ENCODE data around the gene RABAC1.

RABAC1 gene

DNA sequence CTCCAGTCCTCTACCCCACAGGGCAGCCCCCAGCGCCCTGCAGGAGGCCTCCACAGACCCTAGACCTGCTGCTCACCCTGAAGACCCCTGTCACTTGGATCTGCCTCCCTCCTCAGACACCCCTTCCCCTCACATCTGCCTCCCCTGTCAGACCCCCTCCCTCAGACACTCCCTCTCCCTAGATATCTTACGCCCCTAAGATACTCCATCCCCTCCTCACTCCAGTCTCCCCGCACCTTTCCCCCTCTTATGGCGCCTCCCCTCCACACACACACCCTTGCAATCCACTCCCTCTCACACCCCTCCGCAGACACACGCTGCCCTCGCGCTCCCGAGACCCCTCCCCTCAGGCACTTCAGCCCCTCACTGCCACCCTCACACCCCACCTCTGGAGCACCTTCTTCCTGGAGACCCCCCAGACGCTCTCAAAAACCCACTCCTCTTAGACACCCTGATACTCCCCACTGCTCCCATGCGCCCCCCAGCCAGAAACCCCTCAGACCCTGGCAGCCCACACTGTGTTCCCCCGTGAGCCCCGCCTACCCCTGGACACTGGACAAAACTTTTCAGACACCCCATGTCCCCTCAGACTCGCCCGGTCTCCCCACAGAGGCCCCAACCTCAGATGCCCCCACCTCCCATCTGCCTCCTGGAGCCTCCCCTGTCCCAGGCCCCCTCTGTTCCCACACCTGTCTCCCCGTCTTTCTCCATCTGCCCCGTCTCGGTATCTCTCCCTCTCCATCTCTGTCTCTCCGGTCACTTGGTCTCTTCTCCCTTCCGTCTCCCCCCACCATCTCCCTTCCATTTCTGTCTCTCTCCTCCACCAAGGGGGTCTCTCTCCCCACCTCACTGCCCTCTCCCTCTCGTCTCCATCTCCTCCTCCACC, 45.3 kb downstream of the RABAC1 start:
- no peak for DNase-seq

DNA sequence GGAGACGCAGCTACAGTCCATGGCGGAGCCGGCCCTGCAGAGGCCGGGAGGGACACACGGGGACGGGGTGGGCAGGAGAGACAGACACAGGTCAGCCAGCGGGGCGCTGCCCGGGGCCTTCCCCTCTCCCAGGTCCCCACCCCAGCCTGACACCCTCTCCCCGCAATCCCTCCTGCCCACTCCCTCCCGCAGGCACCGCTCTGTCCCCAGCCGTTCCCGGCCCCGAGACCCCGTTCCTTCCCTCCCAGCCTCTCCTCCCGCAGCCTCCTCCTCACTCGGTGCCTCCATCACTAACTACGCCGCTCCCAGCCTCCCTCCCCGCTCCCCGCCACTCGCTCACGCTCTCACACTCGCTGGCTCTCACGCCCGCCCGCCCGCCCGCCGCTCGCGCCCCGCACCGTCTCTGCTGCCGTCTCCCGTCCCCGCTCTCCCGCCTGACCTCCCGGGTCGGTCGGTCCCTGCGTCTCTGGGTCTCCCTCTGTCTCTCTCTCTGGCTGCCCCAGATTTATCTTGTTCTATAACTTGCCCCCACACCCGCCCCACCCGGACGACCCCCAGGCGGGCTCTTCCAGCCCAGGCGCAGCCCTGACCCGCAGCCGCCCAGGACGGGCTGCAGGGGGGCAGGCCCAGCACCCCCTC, 46.1 kb downstream of the RABAC1 start:
- no peak for DNase-seq

DNA sequence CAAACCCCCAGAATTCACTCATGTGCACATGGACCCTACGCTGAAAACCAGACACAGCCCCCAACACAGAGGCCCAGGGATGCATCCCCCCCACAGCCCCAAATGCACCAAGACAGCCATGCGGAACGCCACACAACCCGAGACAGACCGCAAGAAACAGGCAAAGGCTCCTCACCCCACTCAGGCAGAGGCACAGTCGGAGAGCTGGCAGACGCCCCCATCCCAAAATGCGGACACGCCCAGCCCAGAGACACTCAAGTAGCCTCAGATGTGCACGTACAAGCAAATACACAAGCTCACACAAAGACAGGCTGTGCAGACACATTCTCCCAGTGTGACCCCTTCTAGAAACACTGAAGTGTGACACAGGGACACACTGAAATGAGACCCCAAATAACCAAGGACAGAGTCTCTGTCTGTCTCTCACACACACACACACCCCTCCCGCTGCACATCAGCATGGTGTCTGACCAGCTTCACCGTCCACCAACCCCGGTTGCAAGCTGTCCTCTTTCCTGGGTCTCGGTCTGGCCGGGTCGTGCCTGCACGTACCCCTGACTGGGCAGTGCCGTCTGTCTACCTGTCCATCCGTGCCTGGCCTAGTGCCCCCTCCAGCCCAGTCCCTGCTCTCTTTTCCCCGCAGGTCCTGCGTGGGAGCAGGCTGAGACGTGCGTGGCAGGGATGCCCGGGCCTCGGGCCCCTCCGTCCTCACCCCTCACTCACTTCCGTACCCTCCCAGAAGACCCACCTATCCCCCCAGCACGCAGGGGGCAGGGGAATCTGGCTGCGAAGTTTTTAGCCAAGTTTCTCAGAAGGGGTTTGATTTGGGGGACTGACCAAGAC, 47.0 kb downstream of the RABAC1 start:
- no peak for DNase-seq

DNA sequence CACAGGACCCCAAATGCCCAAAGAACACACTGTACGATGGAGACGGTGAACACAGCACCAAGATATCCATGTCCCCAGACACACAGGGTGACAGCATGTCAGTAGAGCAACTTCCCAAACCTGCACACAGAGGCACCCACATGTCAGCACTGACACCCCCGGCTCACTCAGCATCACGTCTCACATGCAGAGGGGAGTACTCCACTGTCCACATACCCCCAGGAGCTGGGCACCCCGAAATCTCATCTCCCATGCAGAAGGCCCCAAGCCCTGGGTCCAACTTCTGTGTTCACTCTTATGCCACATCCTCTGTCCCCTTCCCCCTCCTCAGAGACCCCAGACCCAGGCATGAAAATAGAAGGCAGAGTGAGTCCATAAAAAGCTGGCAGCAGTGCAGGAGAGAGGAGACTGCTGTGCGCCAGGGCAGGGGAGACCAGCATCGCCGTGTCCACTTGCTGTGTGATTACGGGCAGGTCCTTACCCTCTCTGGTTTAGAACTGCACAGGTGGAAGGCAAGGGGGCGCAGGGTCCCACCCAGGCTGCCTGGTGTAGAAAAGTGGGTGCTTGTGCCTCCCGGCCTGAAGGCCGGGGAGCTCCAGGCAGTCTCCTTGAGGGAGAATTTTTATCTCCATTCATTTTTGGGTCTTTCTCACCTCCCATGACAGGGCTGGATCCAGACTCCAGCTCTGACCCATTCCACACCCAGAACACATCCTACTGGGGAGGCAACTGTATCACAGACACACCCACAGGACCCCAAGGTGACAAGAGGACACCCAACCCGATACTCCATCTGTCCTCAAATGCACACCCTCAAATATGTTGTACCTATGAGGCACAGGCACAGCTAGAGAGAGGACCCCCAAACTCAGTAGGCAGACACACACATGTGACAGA, 47.9 kb downstream of the RABAC1 start:
- no peak for DNase-seq

DNA sequence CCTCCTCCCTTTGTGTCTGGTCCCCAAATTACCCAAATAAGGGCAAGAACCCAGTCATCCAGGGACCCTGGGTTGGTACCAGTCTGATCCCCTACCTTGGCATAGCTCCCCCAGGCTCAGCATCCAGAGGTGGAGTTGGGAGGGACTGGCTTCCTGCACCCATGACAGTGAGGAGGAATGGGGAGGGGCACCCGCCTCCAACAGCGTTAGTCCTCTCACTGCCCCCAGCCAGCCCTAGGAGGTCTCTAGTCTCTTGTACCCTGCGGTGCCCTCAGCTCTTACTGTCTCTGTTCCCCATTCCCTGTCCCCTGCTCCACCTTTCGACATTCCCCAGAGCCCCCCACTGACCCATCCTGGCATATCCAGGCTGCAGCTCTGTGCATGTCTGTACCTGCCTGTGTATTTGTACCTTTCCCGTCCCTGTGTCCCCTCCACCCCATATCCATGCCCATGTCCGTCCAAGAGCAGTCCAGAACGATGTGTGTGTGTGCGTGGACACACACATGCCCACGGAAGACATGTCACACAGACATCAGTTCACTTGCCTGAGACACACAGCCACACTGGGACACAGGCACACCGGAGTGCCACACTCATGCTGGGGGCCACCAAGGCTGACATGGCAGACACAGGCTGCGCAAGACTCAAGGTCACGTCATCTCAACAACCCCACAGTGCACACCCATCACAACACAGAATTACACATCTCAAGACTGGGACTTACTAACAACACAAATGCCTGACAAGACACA, 48.7 kb downstream of the RABAC1 start:
- DNase-seq = no peak

DNA sequence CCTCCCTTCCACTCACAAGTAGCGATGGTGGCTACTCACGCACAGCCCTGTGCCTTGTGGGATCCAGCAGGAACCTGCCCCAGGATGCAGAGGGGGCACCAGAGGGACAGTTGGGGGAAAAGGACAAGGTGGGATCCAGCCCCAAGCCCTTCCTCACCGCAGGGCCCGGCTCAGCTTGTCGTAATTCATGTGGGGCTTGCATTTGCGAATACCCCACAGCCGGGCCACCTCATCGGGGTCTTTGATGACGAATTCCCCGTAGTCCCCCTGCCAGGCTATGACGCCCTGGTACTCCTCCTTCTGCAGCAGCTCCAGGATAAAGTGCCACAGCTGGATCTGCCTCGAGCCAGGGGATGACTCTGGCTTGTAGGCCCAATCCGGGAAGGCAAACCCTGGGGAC, 49.4 kb downstream of the RABAC1 start:
- DNase-seq = no peak

DNA sequence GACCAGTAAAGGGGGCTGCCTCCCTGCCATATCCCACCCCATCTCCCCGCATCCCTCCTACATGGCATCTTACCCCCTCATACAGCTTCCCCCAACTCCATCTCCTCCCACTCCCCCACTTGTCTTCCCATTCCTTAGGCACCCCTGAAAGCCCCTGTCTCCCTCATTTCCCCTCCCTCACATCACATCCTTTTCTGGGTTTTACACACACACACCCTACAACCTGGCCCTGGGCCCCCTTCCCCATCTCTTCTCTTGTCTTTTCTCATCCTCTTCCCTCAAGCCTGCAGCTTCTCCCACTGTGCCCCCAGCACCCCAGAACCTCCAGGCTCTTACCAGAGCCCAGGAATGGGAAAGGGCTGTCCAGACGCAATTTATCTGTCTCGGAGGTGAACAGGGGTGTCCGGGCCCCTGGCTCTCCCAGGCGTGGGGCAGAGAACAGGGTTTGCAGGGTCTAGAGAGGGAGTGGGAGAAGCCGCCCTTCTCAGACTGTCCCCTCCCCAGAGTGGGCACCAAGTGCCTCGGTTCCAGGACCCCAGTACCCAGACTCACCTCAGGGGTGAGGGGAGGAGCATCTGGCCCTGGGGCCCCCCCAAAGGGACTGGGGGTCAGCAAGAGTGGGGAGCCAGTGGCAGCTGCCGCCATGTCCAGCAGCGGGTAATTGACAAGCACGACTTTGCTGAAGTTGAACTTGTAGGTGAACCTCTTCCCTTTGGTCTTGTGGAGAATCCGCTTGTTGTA, 50.2 kb downstream of the RABAC1 start:
- DNase-seq = no peak

DNA sequence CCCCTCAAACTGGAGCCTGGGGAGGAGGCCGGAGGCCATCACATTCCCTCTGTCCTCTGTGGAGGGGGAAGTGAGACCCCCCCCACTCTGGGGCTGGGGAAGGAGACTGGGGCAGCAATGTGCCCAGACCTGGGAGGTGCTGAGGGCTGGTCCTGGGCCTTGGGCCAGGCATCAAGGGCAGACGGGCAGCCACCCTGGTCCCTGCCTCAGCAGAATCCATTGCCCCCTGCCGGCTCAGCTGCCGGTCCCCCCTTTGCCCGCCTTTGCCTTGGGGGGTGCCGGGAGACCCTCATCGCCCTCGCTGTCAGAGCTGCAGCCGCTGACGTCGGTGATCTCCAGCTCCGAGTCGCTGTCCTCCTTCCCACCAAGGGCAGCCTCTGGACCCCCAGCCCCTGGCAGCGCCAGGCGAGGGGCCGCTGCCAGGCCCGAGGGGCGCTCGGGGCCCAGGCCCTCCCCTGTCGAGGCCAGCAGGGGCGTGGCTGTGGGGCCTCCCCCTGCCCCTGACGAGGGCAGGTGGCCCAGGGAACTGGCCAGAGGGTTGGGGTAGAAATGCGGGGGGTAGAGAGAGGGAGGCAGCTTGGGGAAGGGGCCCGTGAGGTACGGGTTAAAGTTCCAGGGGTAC, 51.0 kb downstream of the RABAC1 start:
- DNase-seq = no peak

DNA sequence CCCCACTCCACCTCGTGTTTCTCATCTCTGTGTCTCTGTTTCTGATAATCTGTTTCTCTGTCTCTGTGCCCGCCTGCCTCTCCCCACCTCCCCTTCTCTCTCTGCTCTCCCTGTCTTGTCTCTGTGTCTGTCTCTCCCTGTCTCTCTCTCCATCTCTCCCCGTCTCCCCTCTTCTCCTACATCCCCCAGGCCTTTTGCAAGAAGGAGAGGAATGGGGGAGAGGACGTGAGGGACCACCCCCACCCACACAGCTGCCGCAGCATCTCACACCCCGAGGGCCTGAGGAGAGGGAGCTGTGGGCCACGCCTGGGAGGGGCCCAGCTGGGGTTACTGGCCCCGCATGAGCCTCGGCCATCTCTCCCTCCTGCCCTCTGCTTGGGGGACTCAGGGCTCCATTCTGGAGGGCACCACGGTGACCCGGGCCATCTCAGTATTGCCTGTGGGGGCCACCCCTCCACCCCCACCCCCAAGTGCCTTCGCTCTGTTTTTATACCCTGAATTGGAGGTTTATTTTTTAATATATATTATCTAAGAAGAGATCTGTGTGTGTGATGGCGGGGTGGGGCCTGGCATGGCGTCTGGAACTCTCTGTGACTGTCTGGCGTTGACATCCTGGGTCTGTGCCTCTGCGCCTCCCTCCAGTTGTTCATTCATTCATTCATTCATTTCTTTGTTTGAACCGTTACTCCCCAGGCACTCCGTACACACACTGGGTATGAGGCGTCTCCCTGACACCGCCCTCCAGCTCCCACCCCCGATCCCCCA, 52.0 kb downstream of the RABAC1 start:
- no peak for DNase-seq

Measured in inflammatory macrophage treated with lipopolysaccharide for 1 hour (primary cell).